ENCODE data around the gene WDR27. TPM values are rescaled to one million over a fixed set of nuclear protein-coding genes. Genes with fewer than 3 reads are reported as not detected.

WDR27 gene
- polyA plus RNA-seq, 3 donors: 0.95 to 20.5 (median 2.0) TPM

- Histone ChIP-seq H3K9ac (ENCODE audit: insufficient read depth, low read length, poor library complexity, severe bottlenecking) (no peak overlapping the region), H3K4me3 (replicated peaks in 1 of 3; ENCODE audit: low read depth in 2 of 3, low read length in 3 of 3) (no peak overlapping the region), H4K20me1 (ENCODE audit: insufficient read depth, low read length) (no peaks in the 10 kb centered on the region), H3K79me2 (ENCODE audit: insufficient read depth, low read length) (no peaks in the 10 kb centered on the region), H3K9me3 (replicated peaks in 1 of 2; ENCODE audit: control insufficient read depth in 1 of 2, insufficient read depth in 1 of 2, low read length in 2 of 2) (peaks cover 12 to 23% of the 10 kb centered on the region in 2 donors), H3K27me3 (ENCODE audit: control insufficient read depth in 2 of 2, insufficient read depth in 2 of 2, low read length in 2 of 2) (no peaks in the 10 kb centered on the region), H3K4me1 (ENCODE audit: control insufficient read depth in 1 of 2, insufficient read depth in 2 of 2, low read length in 2 of 2) (no peaks in the 10 kb centered on the region), H3K27ac (ENCODE audit: low read depth in 1 of 2, low read length in 2 of 2) (no peak overlapping the region), H2AFZ (ENCODE audit: insufficient read depth, low read depth, low read length, poor library complexity, severe bottlenecking) (no peak overlapping the region), H3K4me2 (replicated peaks; ENCODE audit: extremely low read depth, low read length, poor library complexity, severe bottlenecking) (no peak overlapping the region), H3K36me3 (replicated peaks in 1 of 2; ENCODE audit: control insufficient read depth in 1 of 2, insufficient read depth in 2 of 2, low read length in 2 of 2) (no peaks in the 10 kb centered on the region)
- Mint-ChIP-seq H3K9me3 (peaks cover 9 to 15% (median 12%) of the 10 kb centered on the region in 7 donors), H3K27me3 (ENCODE audit: low read depth in 3 of 3) (no peaks in the 10 kb centered on the region), H3K27ac (no peak overlapping the region), H3K4me1 (no peaks in the 10 kb centered on the region), H3K36me3 (peaks cover 5 to 7% of the 10 kb centered on the region in 2 donors), H3K4me3 (no peak overlapping the region)
- DNase-seq: no peak
- WGBS (ENCODE audit: insufficient coverage): 52% methylated on average over 4 of the region's 6 CpGs
- TF ChIP-seq CTCF (IDR thresholded peaks at IDR 0.05): no peak
- intact Hi-C loops (cut with micrococcal nuclease): no loop called here
Observed at GRCh38 chr6:169622618-169623017, 79.2 kb downstream of the WDR27 start.

GRCh38 chr6:169621311-169621710 lies 80.5 kb downstream of the WDR27 start:
- 85% methylated on average over 13 of the region's 13 CpGs for WGBS (ENCODE audit: insufficient coverage)
- no peaks in the 10 kb centered on the region for H3K36me3 ChIP-seq (replicated peaks in 1 of 2; ENCODE audit: control insufficient read depth in 1 of 2, insufficient read depth in 2 of 2, low read length in 2 of 2)
- H3K9ac ChIP-seq (ENCODE audit: insufficient read depth, low read length, poor library complexity, severe bottlenecking): no peak overlapping the region
- H3K27me3 ChIP-seq (ENCODE audit: control insufficient read depth in 2 of 2, insufficient read depth in 2 of 2, low read length in 2 of 2): no peaks in the 10 kb centered on the region
- Mint-ChIP-seq H3K4me3 (no peak overlapping the region), H3K36me3 (peaks cover 2 to 7% of the 10 kb centered on the region in 2 donors), H3K27ac (no peak overlapping the region), H3K9me3 (peaks cover 12 to 20% (median 16%) of the 10 kb centered on the region in 7 donors), H3K4me1 (no peaks in the 10 kb centered on the region), H3K27me3 (ENCODE audit: low read depth in 3 of 3) (no peaks in the 10 kb centered on the region)
- no peaks in the 10 kb centered on the region for H3K79me2 ChIP-seq (ENCODE audit: insufficient read depth, low read length)
- intact Hi-C loops (cut with micrococcal nuclease): no loop called here
- no peak overlapping the region for H3K4me2 ChIP-seq (replicated peaks; ENCODE audit: extremely low read depth, low read length, poor library complexity, severe bottlenecking)
- no peaks in the 10 kb centered on the region for H3K4me1 ChIP-seq (ENCODE audit: control insufficient read depth in 1 of 2, insufficient read depth in 2 of 2, low read length in 2 of 2)
- H2AFZ ChIP-seq (ENCODE audit: insufficient read depth, low read depth, low read length, poor library complexity, severe bottlenecking): no peak overlapping the region
- no peak overlapping the region for H3K27ac ChIP-seq (ENCODE audit: low read depth in 1 of 2, low read length in 2 of 2)
- no peak for TF ChIP-seq CTCF (IDR thresholded peaks at IDR 0.05)
- no peak overlapping the region for H3K4me3 ChIP-seq (replicated peaks in 1 of 3; ENCODE audit: low read depth in 2 of 3, low read length in 3 of 3)
- no peaks in the 10 kb centered on the region for H4K20me1 ChIP-seq (ENCODE audit: insufficient read depth, low read length)
- H3K9me3 ChIP-seq (replicated peaks in 1 of 2; ENCODE audit: control insufficient read depth in 1 of 2, insufficient read depth in 1 of 2, low read length in 2 of 2): peaks cover 17 to 30% of the 10 kb centered on the region in 2 donors
- DNase-seq: no peak

Data from CD14-positive monocyte (primary cell).